ENCODE results near the gene CD72.
"Not testable (repeated sequence)": the region's sequence is repeated elsewhere in the genome, so short reads cannot be mapped to it uniquely, and the experiment has no call there.

The CD72 gene

DNA sequence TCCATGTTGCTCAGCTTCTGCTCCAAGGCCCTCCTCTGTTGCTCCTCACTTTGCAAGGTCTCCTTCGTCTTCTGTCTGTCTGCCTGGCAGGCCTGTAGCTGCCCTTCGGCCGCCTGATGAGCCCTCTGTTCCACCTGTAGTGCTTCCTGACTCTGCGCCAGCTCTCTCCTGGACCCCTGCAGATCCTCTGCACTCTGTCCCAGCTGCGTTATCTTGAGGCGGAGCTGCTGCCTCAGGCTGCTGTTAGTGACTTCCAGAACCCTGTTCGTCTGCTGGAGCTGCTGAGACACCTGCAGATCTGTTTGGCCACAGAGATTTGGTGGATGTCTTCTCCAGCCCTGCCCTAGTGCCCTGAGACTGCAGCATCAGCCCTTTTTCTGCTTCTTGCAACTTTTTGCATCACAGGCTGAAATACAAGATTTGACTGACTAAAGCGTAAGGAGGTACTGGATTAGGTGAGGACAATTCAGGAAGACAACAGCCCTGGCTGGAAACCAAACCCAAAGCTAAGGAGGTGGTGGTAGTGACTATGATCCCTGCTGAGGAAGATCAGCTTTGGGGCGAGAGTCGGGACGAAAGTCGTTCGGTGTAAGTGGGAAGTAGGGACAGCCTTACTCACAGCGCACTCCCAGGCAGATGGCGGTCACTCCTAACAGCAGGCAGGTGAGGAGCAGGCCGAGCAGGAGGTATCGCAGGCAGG lies 2.1 kb downstream of the CD72 start:
- DNase-seq: no peak

DNA sequence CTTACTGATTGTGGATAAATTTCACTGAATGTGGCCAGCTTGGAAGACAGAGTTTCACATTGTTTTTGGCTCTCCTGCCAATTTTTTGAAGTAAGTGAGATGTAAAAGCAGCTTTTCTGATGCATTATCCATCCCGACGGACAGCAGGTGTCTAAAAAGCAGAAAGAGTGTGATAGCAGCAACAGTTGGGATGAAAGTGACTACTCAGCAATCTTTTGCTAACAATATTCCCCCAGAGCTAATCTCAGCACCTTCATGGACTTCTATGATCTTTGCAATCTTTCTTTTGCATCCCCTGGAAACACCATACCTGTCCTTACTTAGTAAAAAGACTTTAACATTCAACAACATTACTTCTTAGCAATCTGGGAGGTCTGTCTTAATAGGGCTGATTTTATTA lies 5.4 kb downstream of the CD72 start:
- DNase-seq: no peak

DNA sequence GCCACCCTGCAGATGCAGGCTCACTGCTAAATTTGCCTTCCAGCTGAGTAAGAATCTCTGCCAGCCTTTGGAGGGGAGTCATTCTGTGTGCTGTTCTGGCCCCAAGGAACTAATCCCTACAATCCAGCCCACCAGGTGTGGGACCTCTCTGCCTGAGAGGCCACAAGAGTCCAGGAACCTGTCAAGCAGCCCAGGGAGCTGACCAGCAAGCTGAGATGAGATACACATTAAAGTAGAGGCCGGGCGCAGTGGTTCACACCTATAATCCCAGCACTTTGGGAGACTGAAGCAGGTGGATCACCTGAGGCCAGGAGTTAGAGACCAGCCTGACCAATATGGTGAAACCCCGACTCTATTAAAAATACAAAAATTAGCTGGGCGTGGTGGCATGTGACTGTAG lies 6.1 kb downstream of the CD72 start:
- not testable (repeated sequence) for DNase-seq

DNA sequence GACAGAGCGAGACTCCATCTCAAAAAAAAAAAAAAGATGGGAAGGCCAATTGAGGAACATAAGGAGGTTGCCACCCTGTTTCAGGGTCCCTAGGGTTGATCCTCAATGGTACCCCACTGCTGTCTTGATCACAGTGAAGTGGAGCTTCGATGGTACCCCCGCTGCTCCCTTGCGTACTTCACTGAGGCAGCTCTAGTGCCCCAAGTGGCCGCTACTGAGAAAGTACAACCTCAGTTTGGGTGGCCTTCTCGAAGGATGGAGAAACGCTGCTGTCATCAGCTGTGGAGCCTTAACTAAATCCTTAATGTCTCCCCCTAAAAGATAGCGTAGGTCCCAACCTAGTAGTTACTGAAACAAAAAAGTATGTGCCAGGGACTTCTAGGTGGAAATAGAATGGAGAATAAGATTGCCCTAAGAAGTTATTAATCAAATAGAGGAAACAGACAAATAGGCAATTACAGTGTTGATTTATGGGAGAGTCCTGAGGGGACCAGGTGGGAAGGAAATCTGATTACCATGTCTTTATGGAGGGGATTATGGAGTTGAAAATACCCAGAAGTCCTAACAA lies 6.9 kb downstream of the CD72 start:
- DNase-seq: peak; percentile 21

DNA sequence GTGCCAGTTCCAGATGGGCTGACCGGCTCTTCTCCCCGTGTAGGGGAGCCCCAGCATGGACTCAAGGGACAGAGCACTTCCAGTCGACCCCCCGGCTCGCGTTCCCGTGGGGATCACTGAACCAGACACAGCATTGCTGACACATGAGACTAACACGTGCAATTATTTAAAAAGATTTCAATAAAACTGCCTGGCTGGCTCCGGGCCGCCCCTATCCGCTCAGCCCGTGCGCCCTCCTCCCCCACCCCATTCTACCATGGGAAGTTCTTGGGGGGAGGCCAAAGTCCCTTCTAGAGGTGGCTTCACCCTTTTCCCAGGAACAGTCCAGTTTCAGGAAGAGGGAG lies 8.4 kb downstream of the CD72 start:
- DNase-seq: no peak

DNA sequence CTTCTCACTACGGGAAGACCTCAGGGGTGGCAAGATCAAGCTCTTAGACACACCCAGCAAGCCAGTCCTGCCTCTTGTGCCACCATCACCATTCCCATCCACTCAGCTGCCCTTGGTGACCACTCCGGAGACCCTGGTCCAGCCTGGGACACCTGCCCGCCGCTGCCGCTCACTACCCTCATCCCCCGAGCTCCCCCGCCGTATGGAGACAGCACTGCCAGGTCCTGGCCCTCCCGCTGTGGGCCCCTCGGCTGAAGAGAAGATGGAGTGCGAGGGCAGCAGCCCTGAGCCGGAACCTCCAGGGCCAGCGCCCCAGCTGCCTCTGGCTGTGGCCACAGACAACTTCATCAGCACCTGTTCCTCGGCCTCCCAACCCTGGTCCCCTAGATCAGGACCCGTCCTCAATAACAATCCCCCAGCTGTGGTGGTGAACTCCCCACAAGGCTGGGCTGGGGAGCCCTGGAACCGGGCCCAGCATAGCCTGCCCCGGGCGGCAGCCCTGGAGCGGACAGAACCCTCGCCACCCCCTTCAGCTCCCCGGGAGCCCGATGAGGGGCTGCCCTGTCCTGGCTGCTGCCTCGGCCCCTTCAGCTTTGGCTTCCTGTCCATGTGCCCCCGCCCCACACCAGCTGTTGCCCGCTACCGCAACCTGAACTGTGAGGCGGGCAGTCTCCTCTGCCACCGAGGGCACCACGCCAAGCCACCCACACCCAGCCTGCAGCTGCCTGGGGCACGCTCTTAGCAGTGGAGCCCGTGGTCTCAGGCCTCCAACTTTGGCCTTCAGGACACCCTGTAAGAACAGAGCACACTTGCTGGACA lies 9.0 kb downstream of the CD72 start:
- DNase-seq: no peak

DNA sequence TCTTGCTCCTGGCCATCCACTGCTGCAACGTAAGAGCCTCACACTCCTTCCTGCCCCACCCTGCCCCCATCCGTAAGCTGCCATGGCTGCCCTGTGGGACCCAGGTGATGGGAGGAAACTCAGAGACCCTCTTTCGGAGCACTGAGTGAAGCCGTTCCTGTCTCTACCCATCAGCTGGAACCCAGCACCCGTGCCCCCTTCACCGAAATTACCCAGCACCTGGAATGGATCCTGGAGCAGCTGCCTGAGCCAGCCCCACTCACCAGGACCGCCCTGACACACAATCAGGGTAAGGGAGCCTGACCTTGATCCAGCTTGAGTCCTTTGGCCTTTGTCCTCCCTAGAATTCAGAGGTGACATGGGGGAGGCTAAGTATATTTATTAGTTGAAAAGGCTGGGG lies 10.0 kb downstream of the CD72 start:
- no peak for DNase-seq

DNA sequence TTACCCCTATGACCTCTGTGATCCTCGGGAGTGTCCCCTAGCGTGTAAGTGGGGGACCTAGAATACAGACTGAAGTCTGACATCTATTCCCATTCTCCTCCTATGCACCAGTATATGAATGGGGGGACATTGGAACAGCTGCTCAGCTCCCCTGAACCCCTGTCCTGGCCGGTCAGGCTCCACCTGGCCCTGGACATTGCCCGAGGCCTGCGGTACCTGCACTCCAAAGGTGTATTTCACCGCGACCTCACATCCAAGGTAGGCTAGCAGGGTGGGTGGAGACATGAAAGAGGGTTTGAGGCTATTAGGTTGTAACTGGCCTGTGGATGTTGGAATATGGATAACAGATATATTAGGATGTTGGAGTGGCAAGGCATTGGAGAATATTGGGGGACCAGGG lies 11.5 kb downstream of the CD72 start:
- DNase-seq: no peak

DNA sequence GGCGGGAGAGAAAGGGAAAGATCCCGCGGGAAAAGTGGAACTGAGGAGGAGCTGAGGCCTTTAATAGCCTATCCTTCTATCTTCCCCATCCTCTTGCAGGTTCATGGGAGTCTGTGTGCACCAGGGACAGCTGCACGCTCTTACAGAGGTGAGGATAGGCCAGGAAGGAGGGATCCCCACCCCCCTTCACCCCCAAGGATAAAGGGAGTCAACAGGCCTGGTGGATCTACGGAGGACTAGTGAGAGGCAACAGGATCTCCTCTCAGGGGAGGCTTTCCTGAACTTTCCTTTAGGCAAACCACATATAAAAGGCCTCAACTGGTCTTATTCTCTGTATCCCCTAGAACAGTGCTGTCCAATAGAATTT lies 12.1 kb downstream of the CD72 start:
- DNase-seq: no peak

DNA sequence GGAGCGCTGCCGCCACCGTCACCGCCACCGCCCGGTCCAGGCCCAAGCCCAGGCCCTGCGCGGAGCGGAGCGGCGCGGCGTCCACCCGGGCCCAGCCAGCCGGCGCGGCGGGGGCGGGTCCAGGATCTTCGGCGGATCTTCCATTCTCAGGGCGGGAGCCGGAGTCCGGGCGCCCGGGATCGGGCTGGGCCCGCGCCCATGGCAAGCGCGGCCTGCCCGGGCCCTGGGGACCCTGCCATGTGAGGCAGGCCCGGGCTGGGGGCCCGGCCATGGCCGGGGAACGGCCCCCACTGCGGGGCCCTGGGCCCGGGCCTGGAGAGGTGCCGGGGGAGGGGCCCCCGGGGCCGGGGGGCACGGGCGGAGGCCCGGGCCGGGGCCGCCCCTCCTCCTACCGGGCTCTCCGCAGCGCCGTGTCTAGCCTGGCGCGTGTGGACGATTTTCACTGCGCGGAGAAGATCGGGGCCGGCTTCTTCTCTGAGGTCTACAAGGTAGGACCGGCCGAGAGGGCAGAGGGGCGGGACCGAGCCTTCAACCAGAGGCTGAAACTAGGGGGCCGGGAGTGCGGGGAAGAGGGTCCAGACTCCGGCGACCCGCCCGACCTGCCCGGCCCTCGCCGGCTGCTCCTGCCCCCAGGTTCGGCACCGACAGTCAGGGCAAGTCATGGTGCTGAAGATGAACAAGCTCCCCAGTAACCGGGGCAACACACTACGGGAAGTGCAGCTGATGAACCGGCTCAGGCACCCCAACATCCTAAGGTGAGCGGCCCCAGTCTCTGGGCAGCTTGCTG lies 12.7 kb downstream of the CD72 start:
- no peak for DNase-seq

DNA sequence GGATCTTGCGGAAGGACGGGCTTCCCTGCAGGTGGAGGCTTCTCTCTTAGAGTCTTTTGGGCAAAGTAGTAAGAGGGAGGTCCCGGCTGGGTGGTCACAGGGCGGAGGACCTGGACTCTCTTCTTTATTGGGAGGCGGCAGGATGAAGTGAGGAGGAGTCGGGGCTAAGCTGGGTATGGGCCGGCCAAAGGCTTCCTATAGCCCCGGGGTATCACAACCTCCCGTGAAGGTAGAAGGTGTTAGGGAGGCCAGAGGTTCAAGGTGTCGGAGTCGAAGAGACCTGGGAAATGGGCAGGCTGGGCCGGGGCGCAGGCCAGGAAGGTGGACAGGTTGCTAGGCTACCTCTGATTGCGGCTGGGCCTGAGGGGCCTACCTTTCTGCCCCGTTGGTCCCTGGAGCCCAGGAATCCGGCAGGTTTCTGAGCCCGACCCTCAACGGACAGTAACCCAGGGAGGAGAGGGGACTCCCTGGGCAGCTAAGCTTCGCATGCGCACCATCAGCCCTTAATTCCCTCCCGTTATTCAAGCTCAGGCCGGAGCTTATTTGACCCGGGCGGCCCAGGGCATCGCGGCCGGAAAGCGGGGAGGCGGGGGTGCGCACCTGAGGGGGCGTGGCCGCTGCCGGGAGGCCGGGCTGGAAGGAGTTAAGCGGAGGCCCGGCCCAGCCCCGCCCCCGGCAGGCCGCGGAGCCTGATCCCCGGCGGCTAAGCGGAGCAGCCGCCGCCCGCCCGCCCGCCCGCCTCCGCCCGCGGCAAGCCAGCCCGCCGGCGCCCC lies 13.4 kb downstream of the CD72 start, which contains the start of gene TESK1:
Gene TESK1, plus strand, starts transcription at position 685 of the 773 bp plus-strand sequence. CDS start 358 bp downstream, outside the sequence.
- peak; percentile 35 for DNase-seq

DNA sequence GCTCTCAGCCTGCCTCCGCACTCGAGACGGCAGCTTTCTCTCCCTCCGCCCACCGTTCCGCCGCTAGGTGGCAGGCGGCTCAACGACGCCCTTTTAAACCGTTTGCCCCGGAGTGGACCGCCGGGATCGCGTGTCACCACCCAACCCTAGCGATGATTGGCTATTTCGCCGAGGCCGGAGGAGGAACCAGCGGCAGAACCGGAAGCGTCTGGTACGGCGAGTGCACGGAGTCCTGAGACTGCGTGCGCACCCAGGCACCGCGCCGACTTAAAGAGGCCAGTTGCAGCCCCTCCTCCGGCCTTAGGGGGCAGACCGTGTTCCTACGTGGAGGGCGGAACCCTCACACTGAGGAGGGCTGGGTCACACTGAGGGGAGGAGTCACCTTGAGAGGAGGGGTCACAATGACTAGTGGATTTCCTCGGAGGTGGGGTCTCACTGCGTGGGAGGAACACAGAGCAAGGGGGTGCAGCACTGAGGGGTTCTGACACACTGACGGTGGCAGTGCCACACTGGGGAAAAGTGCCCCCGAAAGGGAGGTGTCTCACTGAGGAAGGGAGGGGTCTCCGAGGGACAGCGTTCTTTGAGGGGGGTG lies 14.1 kb downstream of the CD72 start:
- peak; percentile 99 for DNase-seq

DNA sequence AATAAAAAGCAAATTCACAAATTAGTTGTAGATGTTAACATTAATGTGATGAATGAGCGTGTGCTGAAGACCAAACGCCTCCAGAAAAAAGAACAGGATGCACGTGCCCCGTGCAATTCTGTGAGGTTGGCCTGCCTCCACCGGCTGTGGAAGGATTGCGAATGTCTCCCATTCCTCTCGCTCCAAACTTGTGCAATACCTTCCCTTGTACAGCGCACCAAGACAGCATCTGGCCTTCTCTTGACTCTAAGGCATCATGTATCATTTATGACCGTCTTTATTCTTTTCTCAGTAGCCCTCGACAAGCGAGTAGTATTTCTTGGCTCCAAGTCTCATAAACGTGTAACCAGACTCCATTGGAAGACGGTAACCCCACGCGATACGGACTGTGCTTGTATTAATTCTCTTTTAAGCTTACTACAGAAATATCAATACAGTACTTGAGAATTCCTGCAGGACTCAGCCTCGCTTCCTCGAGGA lies 14.7 kb downstream of the CD72 start:
- DNase-seq: peak; percentile 67

DNA sequence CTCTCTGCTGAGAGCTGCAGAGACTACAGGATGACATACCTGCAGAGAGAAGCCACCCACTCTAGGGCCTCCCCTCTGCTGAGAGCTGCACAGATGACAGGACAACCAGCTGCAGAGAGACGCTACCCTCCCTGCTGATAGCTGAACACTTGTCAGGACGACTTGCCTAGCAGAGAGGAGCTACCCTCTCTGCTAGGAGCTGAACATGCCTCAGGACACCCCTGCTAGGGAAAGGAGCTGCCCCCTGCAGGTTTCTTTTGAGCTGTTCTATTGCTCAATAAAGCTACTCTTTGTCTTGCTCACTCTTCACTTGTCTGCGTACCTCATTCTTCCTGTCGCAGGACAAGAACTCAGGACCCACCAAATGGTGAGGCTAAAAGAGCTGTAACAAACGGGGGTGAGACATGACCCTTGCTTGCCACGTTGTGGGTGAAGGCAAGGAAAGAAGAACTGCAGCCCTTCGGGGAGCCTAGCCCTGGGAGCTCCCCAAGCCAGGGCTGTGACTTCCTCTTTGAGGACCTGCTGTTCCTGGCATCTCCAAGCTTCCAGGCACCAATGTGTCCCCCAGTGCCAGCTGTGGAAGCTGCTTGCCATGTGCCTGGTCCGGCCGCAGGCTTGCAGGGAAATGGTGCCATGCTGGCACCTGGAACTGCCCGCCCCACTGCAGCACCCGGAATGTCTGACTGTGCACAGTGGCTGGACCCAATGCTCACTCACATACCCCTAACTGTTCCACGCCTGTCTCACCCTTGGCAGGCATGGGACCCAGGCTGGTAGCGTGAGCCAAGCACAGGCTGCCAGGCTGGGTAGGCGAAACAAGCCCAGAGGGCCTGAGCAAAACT lies 18.2 kb downstream of the CD72 start:
- DNase-seq: peak; percentile 54

DNA sequence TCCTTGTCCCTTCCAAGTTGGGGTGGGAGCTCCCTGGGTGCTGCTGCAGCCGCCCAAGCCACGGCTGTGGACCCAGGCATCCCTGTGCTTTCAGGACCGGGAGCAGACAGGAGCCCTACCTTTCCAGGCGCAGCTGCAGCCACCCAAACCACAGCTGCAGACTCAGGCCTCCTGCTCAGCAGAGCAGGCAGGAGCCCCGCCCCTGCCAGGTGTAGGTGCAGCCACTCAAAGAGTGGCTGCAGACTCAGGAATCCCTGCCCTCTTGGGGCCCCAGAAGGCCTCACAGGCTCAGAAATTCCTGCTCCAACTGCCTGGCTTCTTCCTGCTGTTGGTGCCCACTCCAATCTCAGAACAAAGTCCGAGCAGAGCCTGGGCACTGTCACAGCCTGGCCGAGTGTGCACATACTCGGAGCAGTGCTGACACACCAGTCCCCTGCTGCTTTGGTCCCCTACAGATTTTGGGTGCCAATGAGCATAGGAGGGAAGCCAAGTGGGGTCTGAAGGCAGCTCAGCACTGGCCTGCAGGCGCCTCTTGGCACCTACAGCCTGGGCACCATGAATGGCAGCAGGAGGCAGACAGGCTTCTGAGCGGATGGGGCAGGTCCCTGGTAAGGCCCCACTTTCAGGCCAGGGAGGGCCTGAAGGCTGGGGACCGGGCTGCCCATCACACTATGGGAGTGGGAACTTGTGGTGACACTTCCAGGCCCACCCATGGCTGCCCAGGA lies 19.2 kb downstream of the CD72 start:
- no peak for DNase-seq

DNA sequence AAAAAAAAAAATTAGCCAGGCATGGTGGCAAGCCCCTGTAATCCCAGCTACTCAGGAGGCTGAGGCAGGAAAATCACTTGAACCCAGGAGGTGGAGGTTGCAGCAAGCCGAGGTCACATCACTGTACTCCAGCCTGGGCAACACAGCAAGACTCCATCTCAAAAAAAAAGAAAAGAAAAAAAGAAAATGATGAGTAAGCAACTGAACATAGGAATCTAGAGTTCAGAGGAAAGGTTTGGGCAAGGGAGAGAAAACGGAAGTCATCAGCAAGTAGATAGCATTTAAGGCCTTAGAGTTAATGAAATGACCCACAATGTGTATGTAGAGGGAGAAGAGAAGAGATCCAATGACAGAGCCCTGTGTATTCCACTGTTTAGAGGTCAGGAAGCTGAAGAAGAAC lies 21.3 kb downstream of the CD72 start:
- DNase-seq: not testable (repeated sequence)

DNA sequence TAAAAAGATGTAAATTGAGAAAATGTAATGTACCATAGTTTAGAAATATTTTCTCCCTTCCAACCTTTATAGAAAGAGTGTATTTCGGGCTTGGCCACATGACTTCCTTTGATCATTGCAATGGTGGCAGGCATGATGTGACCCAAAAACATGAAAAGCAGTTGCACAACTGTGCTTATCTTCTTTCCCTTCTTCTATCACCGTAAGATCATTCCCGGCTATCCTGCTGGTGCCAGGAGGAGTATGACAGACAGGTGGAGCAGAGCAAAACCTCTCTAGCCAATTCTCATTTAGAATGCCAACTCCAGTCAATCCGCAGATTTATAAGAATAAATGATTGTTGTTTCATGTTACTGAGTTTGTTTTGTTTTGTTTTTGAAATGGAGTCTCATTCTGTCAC lies 23.7 kb downstream of the CD72 start:
- DNase-seq: no peak

DNA sequence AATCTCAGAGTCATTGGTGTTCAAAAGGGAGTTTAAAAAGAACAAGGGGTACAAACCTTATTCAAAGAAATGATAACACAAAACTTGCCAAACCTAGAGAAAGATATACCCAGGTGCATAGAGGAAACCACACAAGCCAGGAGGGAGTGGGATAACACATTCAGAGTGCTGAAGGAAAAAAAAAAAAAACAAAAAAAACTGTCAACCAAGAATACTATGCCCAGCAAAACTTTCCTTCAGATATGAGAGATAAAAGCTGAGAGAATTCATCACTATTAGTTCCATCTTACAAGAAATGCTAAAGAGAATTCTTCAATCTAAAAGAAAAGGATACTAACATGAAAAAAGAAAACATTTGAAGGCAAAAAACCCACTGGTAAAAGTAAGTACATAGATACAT lies 24.6 kb downstream of the CD72 start:
- DNase-seq: no peak

DNA sequence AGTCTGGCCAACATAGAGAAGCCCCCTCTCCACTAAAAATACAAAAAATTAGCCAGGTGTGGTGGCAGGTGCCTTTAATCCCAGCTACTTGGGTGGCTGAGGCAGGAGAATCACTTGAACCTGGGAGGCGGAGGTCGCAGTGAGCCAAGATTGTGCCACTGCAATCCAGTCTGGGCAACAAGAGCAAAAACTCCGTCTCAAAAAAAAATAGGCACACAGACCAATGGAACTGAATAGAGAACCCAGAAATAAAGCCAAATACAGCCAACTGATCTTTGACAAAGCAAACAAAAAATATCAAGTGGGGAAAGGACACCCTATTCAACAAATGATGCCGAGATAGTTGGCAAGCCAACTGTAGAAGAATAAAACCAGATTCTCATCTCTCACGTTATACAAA lies 29.7 kb downstream of the CD72 start:
- not testable (repeated sequence) for DNase-seq

DNA sequence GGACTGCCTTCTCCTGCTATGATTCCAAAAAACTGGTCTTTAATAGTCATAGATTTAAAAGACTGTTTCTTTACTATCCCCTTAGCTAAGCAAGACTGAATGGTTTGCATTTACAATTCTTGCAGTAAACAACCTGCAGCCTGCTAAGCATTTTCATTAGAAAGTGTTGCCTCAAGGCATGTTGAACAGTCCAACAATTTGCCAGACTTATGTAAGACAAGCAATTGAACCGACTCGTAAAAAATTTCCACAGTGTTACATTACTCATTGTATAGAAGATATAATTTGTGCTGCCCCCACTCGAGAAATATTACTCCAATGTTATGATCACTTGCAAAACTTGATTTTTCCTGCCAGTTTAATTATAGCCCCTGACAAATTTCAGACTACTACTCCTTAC lies 33.5 kb downstream of the CD72 start:
- DNase-seq: not testable (repeated sequence)

Measured in MV-4-11 (cell line).